Measurements from ENCODE around the gene PHLDA2.

DNA sequence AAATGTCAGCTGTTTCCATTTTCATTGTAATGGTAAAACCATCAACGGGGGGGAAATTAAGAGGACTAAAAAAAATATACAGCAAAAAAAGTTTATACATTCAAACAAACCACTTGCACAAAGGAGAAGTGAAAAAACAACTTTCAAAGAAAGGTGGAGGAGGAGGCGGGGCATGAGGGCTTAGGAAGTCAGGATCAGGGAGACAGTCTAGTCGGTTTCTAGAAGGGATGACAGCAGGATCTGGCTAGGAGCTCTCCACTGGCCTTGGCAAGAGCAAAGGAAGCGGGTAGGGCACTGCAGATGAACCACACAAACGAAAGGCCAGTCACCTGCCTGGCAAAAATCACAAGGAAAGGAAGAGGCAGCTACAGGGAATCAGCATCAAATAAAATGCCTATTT is 31.9 kb upstream of the PHLDA2 start:
- TF ChIP-seq, protein P1, sequence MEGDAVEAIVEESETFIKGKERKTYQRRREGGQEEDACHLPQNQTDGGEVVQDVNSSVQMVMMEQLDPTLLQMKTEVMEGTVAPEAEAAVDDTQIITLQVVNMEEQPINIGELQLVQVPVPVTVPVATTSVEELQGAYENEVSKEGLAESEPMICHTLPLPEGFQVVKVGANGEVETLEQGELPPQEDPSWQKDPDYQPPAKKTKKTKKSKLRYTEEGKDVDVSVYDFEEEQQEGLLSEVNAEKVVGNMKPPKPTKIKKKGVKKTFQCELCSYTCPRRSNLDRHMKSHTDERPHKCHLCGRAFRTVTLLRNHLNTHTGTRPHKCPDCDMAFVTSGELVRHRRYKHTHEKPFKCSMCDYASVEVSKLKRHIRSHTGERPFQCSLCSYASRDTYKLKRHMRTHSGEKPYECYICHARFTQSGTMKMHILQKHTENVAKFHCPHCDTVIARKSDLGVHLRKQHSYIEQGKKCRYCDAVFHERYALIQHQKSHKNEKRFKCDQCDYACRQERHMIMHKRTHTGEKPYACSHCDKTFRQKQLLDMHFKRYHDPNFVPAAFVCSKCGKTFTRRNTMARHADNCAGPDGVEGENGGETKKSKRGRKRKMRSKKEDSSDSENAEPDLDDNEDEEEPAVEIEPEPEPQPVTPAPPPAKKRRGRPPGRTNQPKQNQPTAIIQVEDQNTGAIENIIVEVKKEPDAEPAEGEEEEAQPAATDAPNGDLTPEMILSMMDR (conservative IDR thresholded peaks at IDR 0.05; ENCODE audit: low read depth, low read length) = no peak
- no peak for TF ChIP-seq EZH2 (IDR thresholded peaks at IDR 0.05; ENCODE audit: borderline replicate concordance, low read depth, low read length, poor library complexity, severe bottlenecking)

Data from A673 (cell line).